Middle frontal gyrus (tissue), 1 donor: ENCODE data around the gene ADCYAP1.

ENCODE experiments used
- DNase-seq: peaks from one replicate; pipeline ENCODE4 v3.0.0-alpha.2; 2015; ENCODE audit warnings: low spot score; ENCODE audit errors: extremely low spot score

The ADCYAP1 gene

DNA sequence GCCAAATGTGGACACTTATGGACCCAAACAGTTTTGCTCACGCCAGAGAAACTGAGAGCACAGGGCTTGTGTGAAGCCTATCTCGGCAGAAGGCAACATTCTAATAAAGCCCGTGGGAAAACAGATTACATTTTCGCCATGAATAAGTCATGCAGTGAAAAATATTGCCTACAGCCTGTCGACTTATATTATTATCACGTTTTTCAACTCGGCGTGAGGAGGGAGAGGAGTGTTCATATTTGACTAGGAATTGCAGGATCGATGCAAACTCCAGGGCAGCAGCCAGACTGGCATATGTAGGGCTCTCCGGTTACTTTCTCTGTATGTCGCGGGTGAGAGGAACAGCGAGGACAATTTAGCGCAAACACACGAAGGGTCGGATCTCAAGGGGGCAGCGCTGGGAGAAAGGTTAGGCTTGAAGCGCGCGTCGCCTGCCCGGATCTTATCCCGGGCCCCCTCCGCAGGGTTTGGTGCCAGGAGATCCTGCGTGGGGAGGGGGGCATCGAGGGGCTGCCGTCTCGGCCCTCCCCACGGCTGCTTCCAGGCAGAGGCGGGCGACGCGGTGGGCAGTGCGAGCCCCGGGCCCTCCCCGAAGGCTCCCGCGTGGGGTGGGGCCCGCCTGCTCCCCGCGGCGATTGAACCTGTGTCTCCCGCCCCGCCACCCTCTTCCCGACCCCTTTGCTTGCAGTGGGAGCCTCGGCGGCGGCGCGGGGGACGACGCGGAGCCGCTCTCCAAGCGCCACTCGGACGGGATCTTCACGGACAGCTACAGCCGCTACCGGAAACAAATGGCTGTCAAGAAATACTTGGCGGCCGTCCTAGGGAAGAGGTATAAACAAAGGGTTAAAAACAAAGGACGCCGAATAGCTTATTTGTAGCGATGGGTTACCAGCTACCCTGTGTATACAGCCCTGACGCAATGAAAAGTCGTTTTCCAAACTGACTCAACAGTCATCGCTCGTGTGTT is 4.4 kb downstream of the ADCYAP1 start:
- no peak for DNase-seq

- DNase-seq = no peak
Observed at GRCh38 chr18:910247-910646, 5.6 kb downstream of the ADCYAP1 start.

DNA sequence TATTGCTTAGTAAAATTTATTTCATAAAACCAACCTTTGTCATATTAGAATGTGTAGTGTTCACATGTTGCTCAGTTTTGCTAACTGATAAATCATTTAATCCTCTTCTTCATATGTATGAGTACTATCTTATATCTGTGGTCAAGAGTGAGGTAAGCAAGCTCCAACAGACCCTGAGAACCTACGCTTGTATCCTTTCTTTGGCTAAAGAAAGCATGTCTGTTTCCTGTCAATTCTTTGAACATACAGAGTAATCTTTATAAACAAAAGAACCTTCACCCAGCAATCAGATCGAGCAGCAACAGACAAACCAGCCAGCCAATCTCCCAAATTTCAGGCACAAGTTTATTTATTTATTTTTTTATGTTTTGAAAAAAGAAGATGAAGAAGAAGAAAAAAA is 6.4 kb downstream of the ADCYAP1 start:
- DNase-seq = no peak

- DNase-seq = no peak
Observed at GRCh38 chr18:911486-911885, 6.8 kb downstream of the ADCYAP1 start.

DNA sequence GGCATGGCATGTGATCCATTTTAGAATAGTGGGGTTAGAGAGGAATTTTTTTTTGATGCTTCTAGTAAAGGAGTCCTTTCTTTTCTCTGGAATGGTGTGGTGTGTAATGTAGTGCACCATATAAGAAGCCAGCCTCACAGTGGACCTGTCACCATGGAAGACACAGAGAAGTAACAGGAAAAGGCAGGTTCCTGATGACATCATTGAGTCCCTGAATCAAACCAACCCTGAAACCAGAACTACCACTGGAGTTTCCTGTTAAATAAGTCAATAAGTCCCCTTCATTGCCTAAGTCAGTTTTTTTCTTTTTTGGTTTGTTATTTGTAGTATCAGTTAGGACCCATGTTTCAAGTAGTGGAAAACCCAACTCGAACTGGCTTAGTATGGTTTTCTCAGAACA is 11.9 kb downstream of the ADCYAP1 start:
- no peak for DNase-seq

DNA sequence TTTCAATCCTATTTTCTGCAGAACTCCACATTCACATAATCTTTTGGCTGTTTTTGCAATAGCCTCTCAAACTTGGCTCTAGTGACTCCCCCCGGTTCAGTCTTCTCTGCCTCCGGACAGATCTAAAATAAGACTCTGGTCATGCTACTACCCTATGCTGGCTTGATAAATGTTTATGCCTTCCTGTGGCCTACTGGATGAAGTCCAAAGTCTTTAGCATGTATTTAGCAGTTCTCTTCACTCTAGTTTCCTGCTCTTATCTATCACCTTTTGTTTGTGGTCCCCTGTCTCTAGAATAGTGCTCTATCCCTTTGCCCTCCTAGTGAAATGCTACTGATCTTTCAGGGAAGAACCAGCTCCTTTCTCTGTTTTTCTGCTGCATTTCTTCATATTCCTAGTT is 14.4 kb downstream of the ADCYAP1 start:
- no peak for DNase-seq

- no peak for DNase-seq
Observed at GRCh38 chr18:923144-923866, 18.6 kb downstream of the ADCYAP1 start.

DNA sequence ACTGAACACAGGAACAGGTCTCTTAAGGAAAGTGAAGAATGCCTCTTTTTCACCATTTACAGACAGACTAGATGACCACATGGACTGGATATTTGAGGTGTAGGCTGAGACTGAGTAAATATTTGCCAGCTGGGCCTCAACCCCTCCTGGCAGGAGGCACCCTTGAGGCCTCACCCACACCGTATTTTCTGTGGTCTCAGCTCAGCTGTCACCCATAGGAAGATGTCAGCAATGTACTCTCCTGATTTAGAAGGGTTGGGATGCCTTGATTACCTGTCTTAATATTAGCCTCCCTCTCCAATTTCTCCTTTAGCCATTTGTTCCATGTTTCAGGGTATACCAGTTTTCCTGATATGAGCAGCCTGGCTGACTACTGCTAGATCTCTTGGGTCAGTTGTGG is 20.3 kb downstream of the ADCYAP1 start:
- DNase-seq = no peak

DNA sequence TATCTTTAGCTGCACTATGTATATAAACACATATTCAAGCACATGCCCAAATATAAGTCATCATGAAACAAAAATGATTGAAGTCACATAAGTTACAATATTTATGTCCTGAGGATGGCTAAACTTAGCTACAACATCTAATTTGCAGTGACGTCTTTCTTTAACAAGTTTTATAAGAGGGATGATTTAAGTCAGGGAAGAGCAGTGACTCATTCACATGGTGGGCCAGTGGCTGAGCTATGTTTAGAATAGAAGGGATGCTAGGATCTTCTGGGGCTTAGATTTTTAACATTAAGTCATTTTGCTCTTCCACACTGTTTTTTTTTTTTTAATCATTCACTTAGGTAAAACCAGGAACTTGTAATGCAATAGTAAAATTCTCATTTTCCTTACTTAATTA is 22.3 kb downstream of the ADCYAP1 start:
- no peak for DNase-seq

GRCh38 chr18:933082-933481 is 28.4 kb downstream of the ADCYAP1 start:
- DNase-seq = no peak

DNA sequence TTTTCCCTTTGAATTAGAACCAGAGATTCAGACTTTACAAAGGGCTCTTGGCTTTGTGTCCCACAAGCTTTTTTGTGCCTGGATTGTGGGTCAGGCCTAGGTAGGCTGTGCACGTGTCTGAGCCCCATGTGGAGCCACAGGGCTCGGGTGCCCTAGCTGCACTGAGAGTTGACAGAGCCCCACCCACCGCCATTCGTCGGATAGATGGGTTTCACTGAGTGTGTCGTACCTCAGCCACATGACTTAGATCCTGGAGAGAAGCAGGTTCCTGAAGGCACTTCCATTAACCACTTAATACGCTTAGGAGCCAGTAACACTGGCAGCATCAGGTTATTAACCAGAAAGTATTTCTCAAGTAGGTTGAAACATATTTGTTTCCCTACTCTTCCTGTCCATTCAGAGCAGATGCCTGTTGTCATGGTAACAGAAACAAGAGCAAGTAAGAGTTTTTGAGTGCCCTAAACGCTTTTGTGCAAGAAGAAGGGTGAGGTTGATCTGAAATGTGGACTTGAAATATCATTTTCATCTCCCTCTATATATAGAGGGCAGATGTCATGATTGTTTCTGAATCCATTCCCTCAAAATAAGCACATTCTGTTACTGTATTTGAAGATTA is 30.0 kb downstream of the ADCYAP1 start:
- DNase-seq = no peak

DNA sequence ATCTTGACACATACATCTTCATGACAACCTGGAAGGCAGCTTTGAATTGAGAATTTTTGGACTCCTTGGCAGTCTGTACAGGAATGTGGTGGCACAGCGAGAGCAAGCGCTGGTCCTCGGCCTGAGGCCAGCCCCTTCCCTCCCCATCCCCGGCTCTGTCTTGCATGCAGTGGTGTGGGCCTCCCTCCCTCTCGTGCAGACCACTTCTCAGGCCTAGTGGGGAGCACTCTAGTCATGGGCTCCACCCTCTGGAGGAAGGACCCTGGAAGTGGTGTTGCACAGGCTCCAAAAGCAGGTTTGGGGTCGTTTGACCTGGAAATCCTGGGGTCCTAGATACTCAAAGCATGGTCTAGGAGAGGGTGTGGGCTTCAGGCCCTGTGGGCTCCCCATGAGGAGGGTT is 32.3 kb downstream of the ADCYAP1 start:
- no peak for DNase-seq

DNA sequence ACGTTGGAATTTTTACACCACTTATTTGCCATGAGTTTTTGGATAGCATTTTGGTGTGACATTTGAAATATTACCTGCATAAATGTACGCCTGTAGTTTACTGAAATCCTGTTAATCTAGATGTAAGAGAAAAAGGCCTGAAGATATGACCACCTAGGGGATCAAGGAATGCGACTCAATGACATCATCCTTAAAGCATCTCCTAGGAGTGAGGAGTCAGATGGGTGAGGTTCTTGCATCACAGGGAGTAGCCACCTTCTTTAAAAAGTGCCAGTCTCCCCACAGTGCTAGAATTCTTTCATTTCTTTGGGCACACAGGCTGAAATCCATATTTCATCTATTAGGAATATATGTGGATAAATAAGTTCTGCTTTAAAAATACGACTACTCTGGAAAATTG is 34.5 kb downstream of the ADCYAP1 start:
- DNase-seq = no peak

- no peak for DNase-seq
Observed at GRCh38 chr18:939958-940357, 35.3 kb downstream of the ADCYAP1 start.

- no peak for DNase-seq
Observed at GRCh38 chr18:941331-941730, 36.7 kb downstream of the ADCYAP1 start.

GRCh38 chr18:944440-944839 is 39.8 kb downstream of the ADCYAP1 start:
- no peak for DNase-seq

DNA sequence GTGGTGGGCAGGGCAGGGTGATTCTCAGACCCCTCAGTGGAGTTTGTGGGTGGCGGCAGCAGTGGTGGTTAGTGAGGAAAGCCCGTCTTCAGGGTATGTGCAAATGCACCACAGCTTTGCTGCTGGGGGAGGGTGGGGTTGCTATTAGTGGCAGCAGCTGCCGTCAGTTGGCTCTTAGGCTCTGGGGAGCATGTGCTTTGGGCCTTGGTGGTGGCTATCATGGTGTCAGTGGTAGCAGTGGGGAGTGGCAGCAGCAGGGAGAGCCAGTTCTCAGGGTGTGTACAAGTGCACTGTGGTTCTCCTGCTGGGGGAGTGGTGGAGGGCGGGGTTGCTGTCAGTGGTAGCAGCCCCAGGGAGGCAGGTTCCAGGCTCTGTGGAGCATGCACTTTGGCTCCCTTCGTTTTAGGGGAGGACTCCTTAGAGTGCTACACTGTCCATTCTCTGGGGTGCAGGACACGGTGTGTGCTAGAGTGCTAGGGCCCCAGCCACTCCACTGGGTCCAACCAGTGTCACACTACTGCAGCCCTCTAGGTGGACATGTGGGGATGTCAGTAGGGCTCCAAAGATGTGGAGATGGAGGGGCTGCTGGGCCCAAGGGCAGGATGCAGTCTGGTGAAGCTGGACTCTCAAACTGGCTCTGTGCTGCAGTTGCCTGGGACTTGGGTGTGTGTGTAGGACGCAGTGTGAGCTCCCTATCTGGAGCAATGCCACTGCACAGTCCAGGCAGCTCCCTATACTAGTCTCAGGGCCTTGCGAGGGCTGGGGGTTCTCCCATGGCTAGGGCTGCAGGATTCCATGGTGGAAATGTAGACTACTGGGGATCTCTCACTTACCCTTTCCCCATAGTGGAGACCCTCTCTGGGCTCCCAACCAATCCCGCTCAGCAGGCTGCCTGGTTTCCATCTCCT is 45.3 kb downstream of the ADCYAP1 start:
- DNase-seq = no peak

- no peak for DNase-seq
Observed at GRCh38 chr18:950882-951495, 46.3 kb downstream of the ADCYAP1 start.

- no peak for DNase-seq
Observed at GRCh38 chr18:955384-956066, 50.9 kb downstream of the ADCYAP1 start.

- DNase-seq = no peak
Observed at GRCh38 chr18:957829-958228, 53.2 kb downstream of the ADCYAP1 start.
